Left lung (tissue), 10 donors: Measurements from ENCODE around the gene VRK1. TPM values are rescaled to one million over a fixed set of nuclear protein-coding genes. Genes with fewer than 3 reads are reported as not detected.
A peak's percentile ranks its signal among the peaks of the same experiment; 100 is the strongest.

Experiments used
- ATAC-seq: fragments of 200-7000 bp; cut with Tn5 transposase; one replicate; pipeline ENCODE4 v1.9.1; 2020; ENCODE audit warnings: moderate library complexity
- DNase-seq, 4 donors: peaks; one replicate each; pipeline ENCODE4 v3.0.0-alpha.2; 2013 to 2020
- H3K27ac ChIP-seq, 2 donors: fragments of 200-600 bp; sonication (generic) in 1 of 2; one replicate each; pipeline versions ENCODE4 v1.5.0 to v1.8.0; 2020 to 2021
- H3K27me3 ChIP-seq, 2 donors: fragments of 200-600 bp; sonication (generic) in 1 of 2; one replicate each; pipeline versions ENCODE4 v1.5.0 to v1.8.0; 2020 to 2021
- H3K36me3 ChIP-seq, 2 donors: fragments of 200-600 bp; sonication (generic) in 1 of 2; one replicate each; pipeline versions ENCODE4 v1.5.0 to v1.8.0; 2020 to 2021
- H3K4me1 ChIP-seq, 2 donors: fragments of 200-600 bp; one replicate each; pipeline ENCODE4 v1.8.0; 2021
- H3K4me3 ChIP-seq, 2 donors: fragments of 200-600 bp; sonication (generic) in 1 of 2; one replicate each; pipeline versions ENCODE4 v1.5.0 to v1.8.0; 2020 to 2021; ENCODE audit warnings: mild to moderate bottlenecking in 1 of 2
- H3K9me3 ChIP-seq, 2 donors: fragments of 200-600 bp; sonication (generic) in 1 of 2; one replicate each; pipeline versions ENCODE4 v1.5.0 to v1.8.0; 2020 to 2021
- CTCF ChIP-seq, 2 donors: fragments of 200-600 bp; sonication (generic) in 1 of 2; IDR thresholded peaks; one replicate each; pipeline versions ENCODE4 v1.5.0 to v1.8.0; 2021; ENCODE audit warnings: antibody characterized with exemption in 2 of 2
- intact Hi-C, 2 donors: fragments of 100-400 bp; cut with DNase I; formaldehyde crosslinking; loops; one replicate each; pipeline versions ENCODE4 v1.11.2 to v1.14.2; 2022
- polyA plus RNA-seq, 6 donors: library from polyadenylated mRNA; unstranded; fragments of 120-200 nt; gene quantifications; one replicate each; pipeline ENCODE4 v1.2.1, GENCODE V29; 2013; ENCODE audit not compliant: insufficient read length in 6 of 6
- total RNA-seq, 2 donors: library from RNA; stranded (reverse); fragmentation: NEBNext Ultra II Directional; extraction: Animal tissue kit (Norgen Biotek cat#: 25700); gene quantifications; one replicate each; pipeline ENCODE4 v1.2.1, GENCODE V29; 2021
- donor health status: DM: no; HTN: yes; CAD: no.
- donor health status: DM: no; HTN: no; CAD: no.

VRK1 gene
- total and polyA plus RNA-seq, 8 donors, result 9.7 to 26.1 (median 19.7) TPM

- no peaks in the 10 kb centered on the region for H3K27me3 ChIP-seq
- DNase-seq (no peak), ATAC-seq (no peak)
- H3K9me3 ChIP-seq, result no peaks in the 10 kb centered on the region
- no peaks in the 10 kb centered on the region for H3K36me3 ChIP-seq
- intact Hi-C loops, result no loop called here
- no peak overlapping the region for H3K4me3 ChIP-seq
- TF ChIP-seq CTCF (IDR thresholded peaks at IDR 0.05), result no peak
- peaks cover 11 to 19% of the 10 kb centered on the region in 2 donors for H3K4me1 ChIP-seq
- no peak overlapping the region for H3K27ac ChIP-seq
Observed at GRCh38 chr14:96801931-96802330, 4.7 kb downstream of the VRK1 start.

DNA sequence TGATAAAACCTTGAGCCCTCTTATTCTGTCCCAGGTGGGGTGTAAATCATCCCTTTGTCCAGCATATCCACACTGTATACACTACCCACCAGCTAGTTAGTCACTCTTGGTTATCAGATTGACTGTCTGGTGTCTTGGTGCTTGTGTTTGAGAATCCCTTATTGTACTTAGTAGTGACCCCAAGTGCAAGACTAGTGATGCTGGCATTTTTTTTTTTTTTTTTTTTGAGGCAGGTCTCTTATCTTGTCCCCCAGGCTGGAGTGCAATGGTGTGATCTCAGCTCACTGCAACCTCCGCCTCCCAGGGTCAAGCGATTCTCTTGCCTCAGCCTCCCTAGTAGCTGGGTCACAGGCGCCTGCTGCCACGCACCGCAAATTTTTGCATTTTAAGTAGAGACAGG, 5.8 kb downstream of the VRK1 start:
- no peak for TF ChIP-seq CTCF (IDR thresholded peaks at IDR 0.05)
- DNase-seq (no peak), ATAC-seq (no peak)
- Histone ChIP-seq H3K27ac (no peak overlapping the region), H3K4me1 (peaks cover 8 to 20% of the 10 kb centered on the region in 2 donors), H3K27me3 (no peaks in the 10 kb centered on the region), H3K4me3 (no peak overlapping the region), H3K9me3 (no peaks in the 10 kb centered on the region), H3K36me3 (no peaks in the 10 kb centered on the region)
- intact Hi-C loops, result no loop called here

- H3K4me1 ChIP-seq, result peaks cover 0 to 10% of the 10 kb centered on the region in 2 donors
- H3K36me3 ChIP-seq, result no peaks in the 10 kb centered on the region
- TF ChIP-seq CTCF (IDR thresholded peaks at IDR 0.05), result no peak
- H3K9me3 ChIP-seq, result no peaks in the 10 kb centered on the region
- ATAC-seq (no peak), DNase-seq (no peak)
- H3K27ac ChIP-seq, result no peak overlapping the region
- no peaks in the 10 kb centered on the region for H3K27me3 ChIP-seq
- H3K4me3 ChIP-seq, result no peak overlapping the region
- intact Hi-C loops, result no loop called here
Observed at GRCh38 chr14:96803958-96804357, 6.8 kb downstream of the VRK1 start.

GRCh38 chr14:96804895-96805294, 7.7 kb downstream of the VRK1 start:
- Histone ChIP-seq H3K36me3 (no peaks in the 10 kb centered on the region), H3K4me1 (peaks cover 0 to 10% of the 10 kb centered on the region in 2 donors), H3K27ac (no peak overlapping the region), H3K27me3 (no peaks in the 10 kb centered on the region), H3K9me3 (no peaks in the 10 kb centered on the region), H3K4me3 (no peak overlapping the region)
- TF ChIP-seq CTCF (IDR thresholded peaks at IDR 0.05), result no peak
- ATAC-seq (no peak), DNase-seq (peak in 2 of 4 donors; percentile 20 to 56)
- intact Hi-C loops, result no loop called here

GRCh38 chr14:96805956-96806355, 8.8 kb downstream of the VRK1 start:
- intact Hi-C loops, result no loop called here
- no peaks in the 10 kb centered on the region for H3K27me3 ChIP-seq
- TF ChIP-seq CTCF (IDR thresholded peaks at IDR 0.05), result no peak
- no peak for DNase-seq
- no peak for ATAC-seq
- no peak overlapping the region for H3K4me3 ChIP-seq
- H3K9me3 ChIP-seq, result no peaks in the 10 kb centered on the region
- H3K4me1 ChIP-seq, result peaks cover 0 to 10% of the 10 kb centered on the region in 2 donors
- H3K36me3 ChIP-seq, result no peaks in the 10 kb centered on the region
- peak overlapping the region in 1 of 2 donors; percentile 62 for H3K27ac ChIP-seq
